Smooth muscle cell of bladder (primary cell): ENCODE measurements around the gene CAPN2. TPM values are rescaled to one million over a fixed set of nuclear protein-coding genes. Genes with fewer than 3 reads are reported as not detected.

ENCODE experiments used
- total RNA-seq: library from RNA; depleted of rRNA; stranded (reverse); fragments of >200 nt; gene quantifications from 2 replicates; pipeline ENCODE4 v1.2.3, GENCODE V29; 2014

The CAPN2 gene
- total RNA-seq, result 379 and 393 TPM in 2 replicates

DNA sequence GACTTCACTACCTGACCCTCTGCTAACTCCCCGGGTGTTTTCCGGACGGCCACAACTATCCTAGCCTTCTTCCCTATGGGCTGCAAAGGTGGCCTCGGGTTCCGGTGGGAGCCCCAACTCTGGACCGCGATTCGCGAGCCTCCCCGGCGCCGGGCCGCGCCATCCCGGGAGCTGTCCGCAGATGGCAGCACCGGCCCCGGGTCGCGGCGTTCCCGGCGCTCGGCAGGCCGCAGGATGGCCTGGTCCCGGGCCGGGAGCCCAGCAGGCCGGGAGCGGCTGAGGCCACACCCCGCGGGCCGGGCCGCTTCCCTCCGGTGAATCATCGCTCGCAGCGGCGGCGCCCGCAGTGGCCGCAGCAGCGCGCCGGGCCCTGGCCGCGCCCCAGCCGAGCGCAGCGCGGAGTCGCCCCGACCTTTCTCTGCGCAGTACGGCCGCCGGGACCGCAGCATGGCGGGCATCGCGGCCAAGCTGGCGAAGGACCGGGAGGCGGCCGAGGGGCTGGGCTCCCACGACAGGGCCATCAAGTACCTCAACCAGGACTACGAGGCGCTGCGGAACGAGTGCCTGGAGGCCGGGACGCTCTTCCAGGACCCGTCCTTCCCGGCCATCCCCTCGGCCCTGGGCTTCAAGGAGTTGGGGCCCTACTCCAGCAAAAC is at the start of gene CAPN2:
TSS of gene CAPN2 (plus strand) at position 346 of the 656 bp plus-strand sequence. CDS start at position 448, 102 bp downstream.

DNA sequence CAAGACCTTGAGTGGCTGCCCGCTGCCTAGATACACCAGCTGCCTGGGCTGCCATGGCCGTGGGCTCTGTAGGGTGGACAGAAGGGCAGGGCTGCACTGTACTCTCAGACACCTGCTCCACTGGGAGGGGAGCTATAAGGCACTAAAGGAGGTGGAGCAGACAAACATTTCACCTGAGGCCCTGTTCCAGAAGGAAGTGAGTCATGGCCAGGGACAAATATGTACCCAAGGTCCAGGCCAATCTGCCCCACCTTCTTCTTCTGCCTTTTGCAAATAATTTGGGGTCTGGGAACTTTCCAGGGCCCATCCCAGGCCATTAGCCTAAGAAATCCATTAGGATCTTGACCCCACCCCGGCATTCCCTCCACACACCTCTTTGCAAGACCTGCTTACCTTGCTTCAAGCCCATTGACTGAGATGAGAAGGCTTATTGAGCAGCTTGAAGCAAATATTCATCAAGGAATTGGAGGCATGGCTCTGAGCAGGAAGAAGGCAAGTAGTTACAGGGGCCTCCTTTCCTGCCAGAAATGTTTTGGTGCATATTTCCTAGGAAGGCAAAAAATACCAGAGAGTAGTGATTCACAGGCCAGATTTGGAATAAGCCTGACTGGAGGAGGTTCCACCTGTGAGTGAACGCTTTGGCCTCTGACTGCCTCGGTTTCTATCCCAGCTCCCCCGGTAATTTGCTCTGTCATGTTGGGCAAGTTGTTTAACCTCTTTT is 46.6 kb upstream of the CAPN2 start, which contains the start of gene CAPN8:
TSS of gene CAPN8 (minus strand) at position 110 of the 721 bp plus-strand sequence. CDS start at position 55, 55 bp downstream.

Other genes starting within 250 kb of the CAPN2 start
- gene CAPN8, start 46.8 kb upstream of the CAPN2 start, total RNA-seq, result under 0.01 TPM in 1 of 2 replicates, not detected in the other
- 24.9 and 26.9 TPM in 2 replicates for gene TP53BP2, start 133.4 kb downstream of the CAPN2 start, total RNA-seq